Fibroblast of skin of abdomen (primary cell): Measurements from ENCODE around the gene SPATA20.

ENCODE experiments used
- DNase-seq: peaks from one replicate; pipeline ENCODE4 v3.0.0-alpha.2; 2013

SPATA20 gene

DNA sequence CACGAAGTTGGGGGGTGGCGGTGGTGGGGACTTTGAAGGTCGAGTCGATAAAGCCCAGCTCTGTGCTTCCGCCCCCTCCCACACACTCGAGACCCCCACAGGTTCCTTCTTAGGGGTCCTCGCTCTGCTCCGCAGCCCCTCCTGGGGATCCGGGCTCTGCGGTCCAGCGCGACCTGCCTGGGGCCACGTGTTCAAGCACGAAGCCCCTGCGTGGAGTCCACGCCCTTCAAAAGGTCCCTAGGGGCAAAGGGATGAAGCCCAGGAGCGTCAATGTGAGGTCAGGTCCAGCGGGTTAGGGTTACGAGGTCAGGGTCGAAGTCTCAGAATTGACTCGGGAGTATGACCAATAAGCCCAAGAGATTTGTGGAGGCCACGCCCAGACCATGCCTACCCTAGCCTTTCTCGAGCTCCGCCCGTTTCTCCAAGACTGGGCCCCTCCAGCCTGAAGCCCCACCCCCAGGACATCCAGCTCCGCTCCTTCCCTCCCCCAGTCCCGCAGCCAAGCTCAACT, 12.8 kb downstream of the SPATA20 start:
- peak; percentile 30 for DNase-seq

- DNase-seq = peak; percentile 85
Measured at GRCh38 chr17:50560185-50560824, 13.3 kb downstream of the SPATA20 start, which contains the start of gene CACNA1G. TSS of gene CACNA1G (plus strand) at chr17:50560715. CDS start at chr17:50561460, 745 bp downstream.

- DNase-seq = no peak
Measured at GRCh38 chr17:50560931-50561745, 14.2 kb downstream of the SPATA20 start.

DNA sequence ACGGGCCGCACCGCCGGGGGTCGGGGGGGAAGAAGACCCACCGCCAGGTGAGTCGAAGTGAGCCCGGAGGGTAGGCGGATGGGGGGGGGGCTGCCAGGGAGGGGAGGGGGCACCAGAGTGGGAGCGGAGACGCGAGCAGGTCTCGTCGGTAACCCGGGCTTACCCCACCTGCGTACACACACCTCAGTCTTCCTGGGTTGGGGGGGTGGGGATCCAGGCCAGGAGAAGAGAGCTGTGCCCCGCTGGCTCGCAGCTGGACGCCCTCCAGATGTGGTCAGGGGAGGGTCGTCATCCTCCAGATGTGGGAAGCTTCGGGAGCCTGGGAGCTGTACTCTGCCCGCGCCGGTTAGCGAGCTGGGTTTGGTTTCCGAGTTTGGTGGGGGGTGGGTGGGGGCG, 14.8 kb downstream of the SPATA20 start:
- no peak for DNase-seq

- peak; percentile 9 for DNase-seq
Measured at GRCh38 chr17:50562242-50563091, 15.5 kb downstream of the SPATA20 start.

GRCh38 chr17:50563092-50563511, 16.1 kb downstream of the SPATA20 start:
- no peak for DNase-seq

DNA sequence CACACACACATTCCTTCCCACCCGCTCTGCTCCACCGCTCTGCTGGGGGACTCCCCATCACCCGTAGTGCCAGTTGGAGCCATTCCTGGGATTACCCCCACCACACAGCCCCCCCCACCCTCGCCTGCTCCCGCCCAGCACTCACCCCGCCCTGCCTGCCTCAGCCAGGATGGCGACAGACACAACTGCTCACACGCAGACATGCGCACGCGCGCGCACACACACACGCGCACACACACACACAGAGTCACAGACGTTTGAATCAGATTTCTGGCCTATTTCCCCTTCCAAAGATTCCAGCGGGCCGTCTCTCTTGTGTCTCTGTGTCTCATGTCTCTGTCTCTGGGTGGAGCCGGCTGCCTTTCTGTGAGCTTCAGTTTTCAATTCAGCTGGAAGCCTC, 17.9 kb downstream of the SPATA20 start:
- peak; percentile 84 for DNase-seq

DNA sequence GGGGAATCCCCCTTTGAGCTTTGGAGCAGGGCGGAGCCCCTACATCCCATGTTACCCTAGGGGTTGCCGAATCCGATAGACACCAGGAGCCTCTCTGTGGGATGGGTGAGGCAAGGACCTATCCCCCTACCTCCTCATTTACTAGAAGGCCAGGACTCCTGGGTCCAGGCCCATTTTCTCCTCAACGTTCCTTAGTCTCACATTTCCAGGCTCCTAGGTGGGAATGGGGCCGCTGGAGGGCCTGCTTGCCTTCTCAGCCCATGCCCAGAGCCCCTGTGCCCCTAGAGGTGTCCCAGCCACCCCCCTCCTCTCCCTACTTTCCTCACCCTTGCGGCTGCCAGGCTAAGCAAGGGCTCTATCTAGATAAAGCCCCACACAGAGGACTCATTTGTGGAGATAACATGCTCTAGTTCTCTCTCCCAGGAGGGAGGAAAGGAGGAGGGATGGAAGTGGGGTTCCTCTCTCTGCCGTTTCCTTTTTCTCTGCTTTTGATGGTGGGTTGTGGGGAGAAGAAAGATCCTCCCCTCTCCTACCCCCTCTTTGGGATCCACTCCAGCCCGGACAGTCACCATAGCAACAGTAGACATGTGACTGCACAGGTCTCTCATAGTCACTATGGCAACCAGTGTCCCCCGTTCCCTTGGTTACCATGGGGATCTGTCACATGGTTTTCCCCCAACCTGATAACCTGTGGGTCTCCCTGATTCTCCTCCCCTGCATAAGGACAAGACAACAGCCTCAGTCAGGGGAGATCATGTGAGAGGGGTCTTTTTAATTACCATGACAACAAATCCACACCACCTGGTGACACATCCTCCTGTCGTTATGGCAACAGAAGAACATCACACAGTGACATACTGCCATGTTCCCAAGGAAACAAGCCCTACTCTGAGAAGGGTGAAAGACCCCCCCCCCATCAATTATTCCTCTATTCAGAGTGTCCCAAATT, 18.7 kb downstream of the SPATA20 start:
- no peak for DNase-seq

- DNase-seq = no peak
Measured at GRCh38 chr17:50566886-50567285, 19.9 kb downstream of the SPATA20 start.

DNA sequence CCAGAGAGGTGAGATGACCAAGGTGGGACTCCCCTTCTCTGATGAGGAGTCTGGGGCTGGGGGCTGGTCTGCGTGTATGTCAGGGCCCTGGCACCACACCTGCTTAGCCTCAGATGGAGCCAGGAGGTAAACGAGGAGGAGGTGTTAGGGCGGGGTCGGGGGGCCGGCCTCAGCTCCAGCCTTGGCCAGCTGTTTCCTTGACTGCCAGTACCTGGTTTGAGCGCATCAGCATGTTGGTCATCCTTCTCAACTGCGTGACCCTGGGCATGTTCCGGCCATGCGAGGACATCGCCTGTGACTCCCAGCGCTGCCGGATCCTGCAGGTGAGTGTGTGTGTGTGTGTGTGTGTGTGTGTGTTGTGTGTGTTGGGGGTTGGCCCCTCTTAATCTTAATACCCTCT, 21.7 kb downstream of the SPATA20 start:
- no peak for DNase-seq

- no peak for DNase-seq
Measured at GRCh38 chr17:50569592-50569991, 22.6 kb downstream of the SPATA20 start.

DNA sequence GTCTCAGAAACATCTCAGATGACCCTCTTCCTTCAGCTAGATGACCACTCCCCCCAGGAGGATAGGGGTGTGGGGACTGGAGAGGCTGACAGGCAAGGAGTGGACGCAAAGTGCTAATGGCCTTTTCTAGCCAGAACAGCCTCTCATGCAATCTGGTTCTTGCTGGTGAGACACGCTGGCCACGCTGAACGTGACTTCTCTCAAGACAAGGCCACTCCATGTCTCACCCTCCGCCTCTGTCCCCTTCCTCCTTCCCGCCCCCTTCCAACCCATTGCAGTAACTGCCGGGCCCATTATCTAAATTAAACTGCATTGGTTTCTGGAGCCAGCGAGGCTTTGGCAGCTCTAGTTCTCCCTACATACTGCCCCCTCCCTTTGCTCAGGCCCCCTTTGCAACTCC, 23.1 kb downstream of the SPATA20 start:
- no peak for DNase-seq

- no peak for DNase-seq
Measured at GRCh38 chr17:50570528-50570927, 23.6 kb downstream of the SPATA20 start.

- no peak for DNase-seq
Measured at GRCh38 chr17:50571681-50572080, 24.7 kb downstream of the SPATA20 start.

DNA sequence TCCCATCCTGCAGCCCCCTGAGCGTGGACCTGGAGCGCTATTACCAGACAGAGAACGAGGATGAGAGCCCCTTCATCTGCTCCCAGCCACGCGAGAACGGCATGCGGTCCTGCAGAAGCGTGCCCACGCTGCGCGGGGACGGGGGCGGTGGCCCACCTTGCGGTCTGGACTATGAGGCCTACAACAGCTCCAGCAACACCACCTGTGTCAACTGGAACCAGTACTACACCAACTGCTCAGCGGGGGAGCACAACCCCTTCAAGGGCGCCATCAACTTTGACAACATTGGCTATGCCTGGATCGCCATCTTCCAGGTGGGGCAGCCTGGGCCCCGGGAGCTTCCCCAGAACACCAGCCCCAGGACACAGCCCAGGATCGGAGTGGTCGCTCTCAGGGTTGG, 25.6 kb downstream of the SPATA20 start:
- DNase-seq = no peak

DNA sequence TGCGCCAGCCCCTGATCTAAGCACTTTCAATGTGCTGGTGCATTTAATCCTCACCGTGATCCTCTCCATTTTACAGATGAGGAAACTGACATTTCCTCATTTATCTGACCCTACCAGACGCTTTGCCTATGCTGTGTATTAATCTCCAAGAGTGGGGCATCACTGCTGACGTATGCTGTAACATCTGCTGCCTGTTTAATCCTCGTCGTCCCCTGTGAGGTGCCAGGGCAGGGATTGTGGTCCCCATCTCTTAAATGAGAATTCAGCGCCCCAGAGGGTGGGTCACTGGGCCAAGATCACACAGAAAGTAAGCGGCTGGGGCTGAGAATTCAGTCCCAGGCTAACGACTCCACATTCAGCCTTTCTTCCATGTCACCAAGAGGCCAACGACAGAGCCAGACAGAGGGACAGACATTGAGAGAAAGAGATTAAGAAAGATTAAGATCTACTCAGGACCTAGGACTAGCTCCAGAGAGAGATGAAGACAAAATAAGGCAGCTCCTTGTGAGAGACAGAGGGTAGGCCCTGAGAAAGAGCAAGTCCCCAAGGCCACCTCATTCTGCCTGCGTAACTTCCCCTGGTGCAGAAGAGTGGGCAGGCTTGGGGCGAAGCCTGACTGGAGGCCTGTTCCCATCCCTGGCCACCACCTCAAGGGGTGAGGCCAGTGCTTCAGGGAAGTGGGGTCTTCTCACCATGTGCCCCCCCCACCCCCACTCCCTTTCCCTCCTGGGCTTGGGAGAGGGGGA, 27.1 kb downstream of the SPATA20 start:
- DNase-seq = no peak

GRCh38 chr17:50575581-50576210, 28.7 kb downstream of the SPATA20 start:
- DNase-seq = no peak

- no peak for DNase-seq
Measured at GRCh38 chr17:50576864-50577263, 29.9 kb downstream of the SPATA20 start.

GRCh38 chr17:50577451-50577954, 30.5 kb downstream of the SPATA20 start:
- DNase-seq = no peak

- DNase-seq = no peak
Measured at GRCh38 chr17:50578173-50578572, 31.2 kb downstream of the SPATA20 start.
